Keratinocyte (primary cell): ENCODE measurements around the gene PHACTR1. TPM values are rescaled to one million over a fixed set of nuclear protein-coding genes. Genes with fewer than 3 reads are reported as not detected.

Source experiments
- DNase-seq: peaks from one replicate; pipeline ENCODE4 v3.0.0-alpha.2; 2011; ENCODE audit warnings: low read depth, missing footprints, low spot score
- FAIRE-seq: peaks from 2 replicates; lab custom pipeline; 2011; peaks lifted over from hg19 to GRCh38; lab: Jason Lieb, UNC
- H2AFZ ChIP-seq: 2 replicates; pipeline ENCODE4 v1.6.0; 2012; ENCODE audit warnings: low read length, control low read depth, inconsistent platforms; ENCODE audit not compliant: control insufficient read depth
- H3K27ac ChIP-seq: 2 replicates; pipeline ENCODE4 v1.5.1; 2011; ENCODE audit warnings: low read length; ENCODE audit not compliant: control insufficient read depth, insufficient read depth
- H3K27me3 ChIP-seq: 3 replicates; pipeline ENCODE4 v1.6.0; 2011; ENCODE audit warnings: low read length; ENCODE audit not compliant: control insufficient read depth, insufficient read depth; ENCODE audit errors: extremely low read depth
- H3K36me3 ChIP-seq, 2 experiments: 2 replicates in 1 of 2; 3 replicates in 1 of 2; pipeline ENCODE4 v1.5.1; 2011; ENCODE audit warnings: low read length in 2 of 2, mild to moderate bottlenecking in 1 of 2; ENCODE audit not compliant: control insufficient read depth in 2 of 2, insufficient read depth in 2 of 2; ENCODE audit errors: extremely low read depth in 1 of 2
- H3K4me1 ChIP-seq: 3 replicates; pipeline ENCODE4 v1.5.1; 2011; ENCODE audit warnings: low read length; ENCODE audit not compliant: control insufficient read depth, insufficient read depth; ENCODE audit errors: extremely low read depth
- H3K4me2 ChIP-seq: 3 replicates; pipeline ENCODE4 v1.6.0; 2011; ENCODE audit warnings: low read depth, low read length; ENCODE audit not compliant: control insufficient read depth, insufficient read depth; ENCODE audit errors: extremely low read depth
- H3K4me3 ChIP-seq, 3 experiments: fragments of 200-600 bp in 1 of 3; sonication (generic) in 1 of 3; 2 replicates in 2 of 3; 3 replicates in 1 of 3; pipeline ENCODE4 v1.5.1; 2011 to 2016; ENCODE audit warnings: low read length in 3 of 3, mild to moderate bottlenecking in 3 of 3, control low read depth in 2 of 3, inconsistent platforms in 1 of 3, low read depth in 1 of 3, mixed read lengths in 1 of 3, mixed run types in 1 of 3, moderate library complexity in 1 of 3; ENCODE audit not compliant: control insufficient read depth in 2 of 3, insufficient read depth in 2 of 3; ENCODE audit errors: extremely low read depth in 1 of 3
- H3K79me2 ChIP-seq: 2 replicates; pipeline ENCODE4 v1.6.0; 2012; ENCODE audit warnings: low read length; ENCODE audit not compliant: control insufficient read depth, insufficient read depth
- H3K9ac ChIP-seq: 3 replicates; pipeline ENCODE4 v1.6.0; 2011; ENCODE audit warnings: low read length; ENCODE audit not compliant: control insufficient read depth, insufficient read depth; ENCODE audit errors: extremely low read depth
- H3K9me1 ChIP-seq: 3 replicates; pipeline ENCODE4 v1.6.0; 2011; ENCODE audit warnings: low read length; ENCODE audit not compliant: control insufficient read depth, insufficient read depth; ENCODE audit errors: extremely low read depth
- H3K9me3 ChIP-seq: 2 replicates; pipeline ENCODE4 v1.5.1; 2012; ENCODE audit warnings: low read depth, low read length; ENCODE audit not compliant: control insufficient read depth
- H4K20me1 ChIP-seq: 3 replicates; pipeline ENCODE4 v1.6.0; 2011; ENCODE audit warnings: low read length; ENCODE audit not compliant: control insufficient read depth, insufficient read depth; ENCODE audit errors: extremely low read depth
- CTCF ChIP-seq, 3 experiments: IDR thresholded peaks in 1 of 3; conservative IDR thresholded peaks in 1 of 3; optimal IDR thresholded peaks in 1 of 3; 2 replicates in 2 of 3; 3 replicates in 1 of 3; pipeline versions ENCODE3 to v1.5.1; 2011; ENCODE audit warnings: low read length in 3 of 3, mild to moderate bottlenecking in 3 of 3, moderate library complexity in 2 of 3, control low read depth in 1 of 3, inconsistent platforms in 1 of 3; ENCODE audit not compliant: insufficient read depth in 2 of 3; ENCODE audit errors: extremely low read depth in 1 of 3
- EZH2 ChIP-seq: IDR thresholded peaks from one replicate; pipeline ENCODE4 v1.6.1; 2012; ENCODE audit warnings: inconsistent platforms, mild to moderate bottlenecking, low read length, moderate library complexity
- dilution Hi-C: fragments of 300-500 bp; cut with MboI; formaldehyde crosslinking; loops from one replicate; pipeline ENCODE4 v1.7.0; 2020; ENCODE audit warnings: low sequenced_read_pairs; ENCODE audit not compliant: extremely low pct_ligation_motif_present
- polyA plus RNA-seq, 5 experiments: library from polyadenylated mRNA; depleted of rRNA in 3 of 5; stranded (reverse) in 3 of 5; stranded (forward) in 1 of 5; unstranded in 1 of 5; fragments of >200 nt; gene quantifications; 1 replicate in 1 of 5; 2 replicates in 3 of 5; 3 replicates in 1 of 5; pipeline versions ENCODE4 v1.2.1 to v1.2.3, GENCODE V29; 2011 to 2012; ENCODE audit warnings: missing spikeins in 2 of 5, low read depth in 1 of 5, low replicate concordance in 1 of 5

PHACTR1 gene
- polyA plus RNA-seq, 1 donor (not counting 4 experiments of a cell fraction or from before 2014, with no cell fraction given) = 0.22 TPM

- H3K9ac ChIP-seq = no peak overlapping the region
- H4K20me1 ChIP-seq = no peaks in the 10 kb centered on the region
- no peaks in the 10 kb centered on the region for H3K36me3 ChIP-seq
- FAIRE-seq = no peak
- peaks cover 19% of the 10 kb centered on the region for H3K27me3 ChIP-seq
- H3K79me2 ChIP-seq = no peaks in the 10 kb centered on the region
- H3K4me2 ChIP-seq = no peak overlapping the region
- no peaks in the 10 kb centered on the region for H3K9me3 ChIP-seq
- H3K9me1 ChIP-seq = no peaks in the 10 kb centered on the region
- dilution Hi-C loops = no loop called here
- H3K4me1 ChIP-seq = no peaks in the 10 kb centered on the region
- no peak for TF ChIP-seq CTCF (optimal IDR thresholded peaks at IDR 0.05 in 1 of 3, IDR thresholded peaks at IDR 0.05 in 1 of 3, conservative IDR thresholded peaks at IDR 0.05 in 1 of 3; ENCODE audit: extremely low read depth in 1 of 3, insufficient read depth in 2 of 3, low read length in 3 of 3)
- TF ChIP-seq EZH2 = no peak
- no peak overlapping the region for H3K27ac ChIP-seq
- H3K4me3 ChIP-seq = no peak overlapping the region
- no peak for DNase-seq
- H2AFZ ChIP-seq = no peak overlapping the region
Observed at GRCh38 chr6:12818324-12818723, 101.8 kb downstream of the PHACTR1 start.

- H3K4me2 ChIP-seq = no peak overlapping the region
- H3K27me3 ChIP-seq = no peaks in the 10 kb centered on the region
- no peak overlapping the region for H3K27ac ChIP-seq
- H3K79me2 ChIP-seq = no peaks in the 10 kb centered on the region
- no peaks in the 10 kb centered on the region for H3K9me1 ChIP-seq
- H3K36me3 ChIP-seq = no peaks in the 10 kb centered on the region
- no peaks in the 10 kb centered on the region for H3K4me1 ChIP-seq
- no peaks in the 10 kb centered on the region for H3K9me3 ChIP-seq
- no peak overlapping the region for H2AFZ ChIP-seq
- FAIRE-seq = no peak
- no peak for DNase-seq
- no peak overlapping the region for H3K4me3 ChIP-seq
- TF ChIP-seq EZH2 = no peak
- TF ChIP-seq CTCF (optimal IDR thresholded peaks at IDR 0.05 in 1 of 3, IDR thresholded peaks at IDR 0.05 in 1 of 3, conservative IDR thresholded peaks at IDR 0.05 in 1 of 3; ENCODE audit: extremely low read depth in 1 of 3, insufficient read depth in 2 of 3, low read length in 3 of 3) = no peak
- H3K9ac ChIP-seq = no peak overlapping the region
- no peaks in the 10 kb centered on the region for H4K20me1 ChIP-seq
- dilution Hi-C loops = no loop called here
Observed at GRCh38 chr6:12823847-12824246, 107.3 kb downstream of the PHACTR1 start.
